HEK293 (cell line): ENCODE data around the gene TEKT5.

Experiments
- CTCF ChIA-PET: fragments of 350-600 bp; formaldehyde crosslinking; extraction: SDS; loops from one replicate; lab custom pipeline; 2021; ENCODE audit warnings: antibody characterized with exemption; lab: Yijun Ruan, JAX
- POLR2A ChIA-PET: fragments of 300-600 bp; formaldehyde crosslinking; extraction: SDS; loops from one replicate; lab custom pipeline; 2020; ENCODE audit warnings: antibody characterized with exemption, inconsistent platforms; lab: Yijun Ruan, JAX
- H3K27ac ChIP-seq: fragments of 200-500 bp; sonication (Bioruptor generic); 2 replicates; pipeline ENCODE4 v1.5.1; 2014; ENCODE audit warnings: low read depth, low read length, control low read depth, inconsistent platforms; ENCODE audit errors: extremely low read depth
- H3K36me3 ChIP-seq, 2 experiments: fragments of 200-500 bp in 1 of 2; sonication (Bioruptor generic) in 1 of 2; 1 replicate in 1 of 2; 2 replicates in 1 of 2; pipeline ENCODE4 v1.5.1; 2014 to 2017; ENCODE audit warnings: inconsistent platforms in 2 of 2, low read length in 2 of 2; ENCODE audit not compliant: control insufficient read depth in 2 of 2, insufficient read depth in 1 of 2
- H3K4me1 ChIP-seq: fragments of 200-500 bp; sonication (Bioruptor generic); 2 replicates; pipeline ENCODE4 v1.5.1; 2014; ENCODE audit warnings: mild to moderate bottlenecking, low read length, inconsistent platforms; ENCODE audit not compliant: control insufficient read depth, insufficient read depth
- H3K4me3 ChIP-seq: 2 replicates; pipeline ENCODE4 v1.5.1; 2011; ENCODE audit warnings: low read depth, mild to moderate bottlenecking, control low read depth, low read length, moderate library complexity
- H3K9me3 ChIP-seq: fragments of 200-500 bp; sonication (Bioruptor generic); 2 replicates; pipeline ENCODE4 v1.5.1; 2014; ENCODE audit warnings: low read depth, low read length, inconsistent platforms; ENCODE audit not compliant: control insufficient read depth, insufficient read depth
- MYNN ChIP-seq: fragments of 450-650 bp; formaldehyde crosslinking; IDR thresholded peaks from 2 replicates; pipeline ENCODE4 v1.5.1; 2016; ENCODE audit warnings: missing biosample characterization, missing genetic modification characterization, borderline replicate concordance
- YY1 ChIP-seq: fragments of 450-650 bp; formaldehyde crosslinking; IDR thresholded peaks from 2 replicates; pipeline ENCODE4 v1.5.1; 2018; ENCODE audit warnings: missing biosample characterization, missing genetic modification characterization
- ZBTB20 ChIP-seq: fragments of 450-650 bp; formaldehyde crosslinking; IDR thresholded peaks from 2 replicates; pipeline ENCODE4 v1.5.1; 2016; ENCODE audit warnings: missing biosample characterization, missing genetic modification characterization
- ZBTB48 ChIP-seq: fragments of 450-650 bp; formaldehyde crosslinking; IDR thresholded peaks from 2 replicates; pipeline ENCODE4 v1.5.1; 2016; ENCODE audit warnings: missing biosample characterization, missing genetic modification characterization
- ZNF132 ChIP-seq: fragments of 450-650 bp; formaldehyde crosslinking; IDR thresholded peaks from 2 replicates; pipeline ENCODE4 v1.5.1; 2017; ENCODE audit warnings: missing biosample characterization, missing genetic modification characterization, borderline replicate concordance
- ZNF138 ChIP-seq: fragments of 450-650 bp; formaldehyde crosslinking; IDR thresholded peaks from 2 replicates; pipeline ENCODE4 v1.5.1; 2016; ENCODE audit warnings: missing biosample characterization, missing genetic modification characterization, borderline replicate concordance
- ZNF18 ChIP-seq: fragments of 450-650 bp; formaldehyde crosslinking; IDR thresholded peaks from 2 replicates; pipeline ENCODE4 v1.5.1; 2016; ENCODE audit warnings: missing biosample characterization, missing genetic modification characterization
- ZNF211 ChIP-seq: fragments of 450-650 bp; formaldehyde crosslinking; IDR thresholded peaks from 2 replicates; pipeline ENCODE4 v1.5.1; 2016; ENCODE audit warnings: low read depth, missing biosample characterization, missing genetic modification characterization
- ZNF341 ChIP-seq: fragments of 450-650 bp; formaldehyde crosslinking; IDR thresholded peaks from 2 replicates; pipeline ENCODE4; 2016; ENCODE audit warnings: low read depth, missing biosample characterization, missing genetic modification characterization
- ZNF354C ChIP-seq: fragments of 450-650 bp; formaldehyde crosslinking; IDR thresholded peaks from 2 replicates; pipeline ENCODE4 v1.5.1; 2016; ENCODE audit warnings: missing biosample characterization, missing genetic modification characterization, low read depth, borderline replicate concordance
- ZNF37A ChIP-seq: fragments of 450-650 bp; IDR thresholded peaks from 2 replicates; pipeline ENCODE4 v1.5.1; 2018; ENCODE audit warnings: missing biosample characterization, missing genetic modification characterization
- ZNF404 ChIP-seq: fragments of 450-650 bp; formaldehyde crosslinking; IDR thresholded peaks from 2 replicates; pipeline ENCODE4 v1.5.1; 2017; ENCODE audit warnings: missing biosample characterization, missing genetic modification characterization
- ZNF488 ChIP-seq: fragments of 450-650 bp; formaldehyde crosslinking; IDR thresholded peaks from 2 replicates; pipeline ENCODE4 v1.5.1; 2016; ENCODE audit warnings: missing biosample characterization, missing genetic modification characterization
- ZNF513 ChIP-seq: fragments of 450-650 bp; IDR thresholded peaks from 2 replicates; pipeline ENCODE4 v1.5.1; 2018; ENCODE audit warnings: missing biosample characterization, missing genetic modification characterization
- ZNF530 ChIP-seq: fragments of 450-650 bp; formaldehyde crosslinking; IDR thresholded peaks from 2 replicates; pipeline ENCODE4 v1.5.1; 2016; ENCODE audit warnings: low read depth, missing biosample characterization, missing genetic modification characterization
- ZNF544 ChIP-seq: fragments of 450-650 bp; formaldehyde crosslinking; IDR thresholded peaks from 2 replicates; pipeline ENCODE4 v1.5.0; 2017; ENCODE audit warnings: missing biosample characterization, missing genetic modification characterization
- ZNF585B ChIP-seq: fragments of 450-650 bp; formaldehyde crosslinking; IDR thresholded peaks from 2 replicates; pipeline ENCODE4 v1.5.1; 2016; ENCODE audit warnings: missing biosample characterization, missing genetic modification characterization
- ZNF660 ChIP-seq: fragments of 450-650 bp; IDR thresholded peaks from 2 replicates; pipeline ENCODE4 v1.5.1; 2018; ENCODE audit warnings: missing biosample characterization, mild to moderate bottlenecking, missing genetic modification characterization
- ZNF701 ChIP-seq: fragments of 450-650 bp; formaldehyde crosslinking; IDR thresholded peaks from 2 replicates; pipeline ENCODE4 v1.5.1; 2016; ENCODE audit warnings: missing biosample characterization, missing genetic modification characterization
- ZNF791 ChIP-seq: fragments of 450-650 bp; formaldehyde crosslinking; IDR thresholded peaks from 2 replicates; pipeline ENCODE4 v1.5.1; 2016; ENCODE audit warnings: missing biosample characterization, missing genetic modification characterization
- ZNF792 ChIP-seq: fragments of 450-650 bp; formaldehyde crosslinking; IDR thresholded peaks from 2 replicates; pipeline ENCODE4 v1.5.1; 2016; ENCODE audit warnings: missing biosample characterization, missing genetic modification characterization

The TEKT5 gene

GRCh38 chr16:10642964-10643363, 51.8 kb downstream of the TEKT5 start (continued):
- TF ChIP-seq ZNF513 (no peak), ZNF585B (tag by site-specific recombination) (no peak), ZNF488 (tag by site-specific recombination) (no peak), ZNF354C (no peak), ZNF341 (no peak), ZNF138 (no peak), ZNF211 (tag by site-specific recombination) (no peak), ZNF660 (tag by site-specific recombination) (no peak), YY1 (tag by site-specific recombination) (no peak), ZNF37A (tag by site-specific recombination) (no peak), ZNF544 (tag by site-specific recombination) (no peak), ZNF530 (tag by site-specific recombination) (no peak)

- CTCF ChIA-PET: no interaction called here
- Histone ChIP-seq H3K4me1 (no peaks in the 10 kb centered on the region), H3K36me3 (no peaks in the 10 kb centered on the region), H3K9me3 (no peaks in the 10 kb centered on the region), H3K4me3 (no peak overlapping the region), H3K27ac (no peak overlapping the region)
- no peak for TF ChIP-seq ZNF701
- TF ChIP-seq MYNN (tag by site-specific recombination): no peak
- no peak for TF ChIP-seq ZNF132 (tag by site-specific recombination)
- TF ChIP-seq ZBTB48 (tag by site-specific recombination): no peak
- TF ChIP-seq, all 188 proteins: peak for 0
- POLR2A ChIA-PET: interaction anchor here (0.5 kb wide), 1 partner anchor 1861 kb away, joined by 3 read pairs; no protein-coding TSS in a partner anchor
Observed at GRCh38 chr16:10641953-10642949, 52.5 kb downstream of the TEKT5 start.

GRCh38 chr16:10641555-10641952, 53.2 kb downstream of the TEKT5 start:
- POLR2A ChIA-PET: interaction anchor here (0.5 kb wide), 1 partner anchor 1861 kb away, joined by 3 read pairs; no protein-coding TSS in a partner anchor
- no peak overlapping the region for H3K4me3 ChIP-seq
- no peaks in the 10 kb centered on the region for H3K9me3 ChIP-seq
- no peaks in the 10 kb centered on the region for H3K4me1 ChIP-seq
- CTCF ChIA-PET: no interaction called here
- H3K27ac ChIP-seq: no peak overlapping the region
- no peaks in the 10 kb centered on the region for H3K36me3 ChIP-seq
- TF ChIP-seq ZNF18: no peak
- TF ChIP-seq ZNF404 (tag by site-specific recombination): no peak
- no peak for TF ChIP-seq ZNF791 (tag by site-specific recombination)
- TF ChIP-seq ZNF792 (tag by site-specific recombination): no peak
- no peak for TF ChIP-seq ZBTB20
